Lower lobe of right lung (tissue), 2 donors: ENCODE data around the gene MGRN1. TPM values are rescaled to one million over a fixed set of nuclear protein-coding genes. Genes with fewer than 3 reads are reported as not detected.
"Not testable (repeated sequence)": the region's sequence is repeated elsewhere in the genome, so short reads cannot be mapped to it uniquely, and the experiment has no call there.

Experiments
- ATAC-seq, 2 donors: fragments of 200-7000 bp; cut with Tn5 transposase; one replicate each; pipeline ENCODE4 v1.9.1; 2020 to 2022; ENCODE audit warnings: mild to moderate bottlenecking in 2 of 2, moderate library complexity in 2 of 2
- DNase-seq: peaks from one replicate; pipeline ENCODE4 v3.0.0-alpha.2; 2020
- H3K27ac ChIP-seq: fragments of 200-600 bp; one replicate; pipeline ENCODE4 v1.8.0; 2022
- H3K27me3 ChIP-seq: fragments of 200-600 bp; one replicate; pipeline ENCODE4 v1.8.0; 2022; ENCODE audit warnings: low read depth
- H3K36me3 ChIP-seq: fragments of 200-600 bp; one replicate; pipeline ENCODE4 v1.8.0; 2022; ENCODE audit warnings: mild to moderate bottlenecking
- H3K4me1 ChIP-seq: fragments of 200-600 bp; one replicate; pipeline ENCODE4 v1.8.0; 2022
- H3K4me3 ChIP-seq: fragments of 200-600 bp; one replicate; pipeline ENCODE4 v1.8.0; 2022; ENCODE audit warnings: mild to moderate bottlenecking
- H3K9me3 ChIP-seq: fragments of 200-600 bp; one replicate; pipeline ENCODE4 v1.8.0; 2022
- CTCF ChIP-seq: fragments of 200-600 bp; IDR thresholded peaks from one replicate; pipeline ENCODE4 v1.8.0; 2022; ENCODE audit warnings: antibody characterized with exemption, mild to moderate bottlenecking
- intact Hi-C: fragments of 100-400 bp; cut with DNase I; formaldehyde crosslinking; loops from one replicate; pipeline ENCODE4 v1.11.0; 2022
- microRNA-seq: library from miRNA; unstranded; fragments of <30 nt; microRNA quantifications from one replicate; pipeline ENCODE4 v1.2.0, GENCODE V29; 2020; ENCODE audit warnings: borderline number of aligned reads
- total RNA-seq: library from RNA; stranded (reverse); fragmentation: NEBNext Ultra II Directional; extraction: Animal tissue kit (Norgen Biotek cat#: 25700); gene quantifications from one replicate; pipeline ENCODE4 v1.2.1, GENCODE V29; 2021
- donor health status: DM: no; HTN: yes; CAD: no; lungs with severe emphysema.

MGRN1 gene
- total RNA-seq, 1 donor from 2014 or later = 75.7 TPM

GRCh38 chr16:4734063-4734729, 109.6 kb downstream of the MGRN1 start, which contains the start of the genes ANKS3 and DNAAF8:
TSS of gene ANKS3 (minus strand) at chr16:4734271. CDS start at chr16:4730149, 4,122 bp downstream.
TSS of gene DNAAF8 (plus strand) at chr16:4734537. CDS start at chr16:4736515, 1,978 bp downstream.
- no peak for TF ChIP-seq CTCF
- Histone ChIP-seq H3K36me3 (peaks cover 10% of the 10 kb centered on the region), H3K27me3 (no peaks in the 10 kb centered on the region), H3K27ac (peak within 1 kb of the TSS; percentile 85), H3K4me3 (peak within 1 kb of the TSS; percentile 98), H3K9me3 (no peaks in the 10 kb centered on the region), H3K4me1 (peaks cover 18% of the 10 kb centered on the region)
- peak; percentile 97 for DNase-seq
- peak; percentile 98 for ATAC-seq
- intact Hi-C loops = no loop called here

GRCh38 chr16:4734730-4735535, 110.3 kb downstream of the MGRN1 start:
- ATAC-seq = peak; percentile 87 to 90
- Histone ChIP-seq H3K4me1 (peaks cover 18% of the 10 kb centered on the region), H3K36me3 (peaks cover 3% of the 10 kb centered on the region), H3K4me3 (peak overlapping the region; percentile 98), H3K9me3 (no peaks in the 10 kb centered on the region), H3K27me3 (no peaks in the 10 kb centered on the region), H3K27ac (peak overlapping the region; percentile 85)
- intact Hi-C loops = no loop called here
- peak; percentile 93 for DNase-seq
- no peak for TF ChIP-seq CTCF

GRCh38 chr16:4736546-4736945, 111.9 kb downstream of the MGRN1 start:
- Histone ChIP-seq H3K36me3 (no peaks in the 10 kb centered on the region), H3K4me1 (peaks cover 18% of the 10 kb centered on the region), H3K4me3 (no peak overlapping the region), H3K9me3 (no peaks in the 10 kb centered on the region), H3K27me3 (no peaks in the 10 kb centered on the region), H3K27ac (no peak overlapping the region)
- no peak for DNase-seq
- TF ChIP-seq CTCF = no peak
- intact Hi-C loops = no loop called here
- no peak for ATAC-seq

- H3K27me3 ChIP-seq = no peaks in the 10 kb centered on the region
- no peak for ATAC-seq
- TF ChIP-seq CTCF = no peak
- no peak for DNase-seq
- peaks cover 18% of the 10 kb centered on the region for H3K4me1 ChIP-seq
- no peaks in the 10 kb centered on the region for H3K9me3 ChIP-seq
- H3K36me3 ChIP-seq = no peaks in the 10 kb centered on the region
- H3K27ac ChIP-seq = no peak overlapping the region
- intact Hi-C loops = no loop called here
- no peak overlapping the region for H3K4me3 ChIP-seq
Observed at GRCh38 chr16:4737545-4737944, 112.9 kb downstream of the MGRN1 start.

- H3K9me3 ChIP-seq, intact Hi-C loops, H3K27me3 ChIP-seq, DNase-seq, H3K27ac ChIP-seq, H3K36me3 ChIP-seq, ATAC-seq, H3K4me3 ChIP-seq: not testable (repeated sequence)
- peaks cover 17% of the 10 kb centered on the region for H3K4me1 ChIP-seq
Observed at GRCh38 chr16:4738370-4738769, 113.7 kb downstream of the MGRN1 start.

Small RNA genes within 50 kb of the gene (microRNA-seq; reads per million reads assigned to microRNA genes)
- gene MIR6769A = not detected

Other genes with a start within 250 kb of the MGRN1 start
- 58.5 TPM for gene CORO7, start 208.2 kb upstream of the MGRN1 start, total RNA-seq
- 34.6 TPM for gene DNAJA3, start 199.0 kb upstream of the MGRN1 start, total RNA-seq
- 43.5 TPM for gene NMRAL1, start 150.2 kb upstream of the MGRN1 start, total RNA-seq
- 53.8 TPM for gene HMOX2, start 148.4 kb upstream of the MGRN1 start, total RNA-seq
- 21.1 TPM for gene CDIP1, start 86.1 kb upstream of the MGRN1 start, total RNA-seq
- 0.21 TPM for gene C16orf96, start 68.5 kb upstream of the MGRN1 start, total RNA-seq
- gene UBALD1, start 9.9 kb upstream of the MGRN1 start, total RNA-seq = 30.2 TPM
- 27.3 TPM for gene NUDT16L1, start 68.7 kb downstream of the MGRN1 start, total RNA-seq
- 20.6 TPM for gene ANKS3, start 109.4 kb downstream of the MGRN1 start, total RNA-seq
- gene DNAAF8, start 109.7 kb downstream of the MGRN1 start, total RNA-seq = 3.4 TPM
- 13.4 TPM for gene ZNF500, start 142.3 kb downstream of the MGRN1 start, total RNA-seq
- not detected for gene SEPTIN12, start 163.5 kb downstream of the MGRN1 start, total RNA-seq
- 27.7 TPM for gene SMIM22, start 170.5 kb downstream of the MGRN1 start, total RNA-seq
- 24.9 TPM for gene ROGDI, start 177.8 kb downstream of the MGRN1 start, total RNA-seq
- gene GLYR1, start 222.5 kb downstream of the MGRN1 start, total RNA-seq = 89.3 TPM
- gene UBN1, start 222.7 kb downstream of the MGRN1 start, total RNA-seq = 36.1 TPM